ENCODE results near the gene EBF3.

- TF ChIP-seq EZH2phosphoT487 (IDR thresholded peaks at IDR 0.05; ENCODE audit: low read depth, severe bottlenecking, unreplicated experiment) (no peak), CTCF (IDR thresholded peaks at IDR 0.05; ENCODE audit: poor library complexity) (no peak), EZH2 (IDR thresholded peaks at IDR 0.05; ENCODE audit: borderline replicate concordance) (peak; percentile 91)
Measured at GRCh38 chr10:129958629-129959543, 5.2 kb downstream of the EBF3 start.
